Neural cell (in vitro differentiated cells): Measurements from ENCODE around the gene OR6C1. TPM values are rescaled to one million over a fixed set of nuclear protein-coding genes. Genes with fewer than 3 reads are reported as not detected.
A peak's percentile ranks its signal among the peaks of the same experiment; 100 is the strongest.
"Not testable (repeated sequence)": the region's sequence is repeated elsewhere in the genome, so short reads cannot be mapped to it uniquely, and the experiment has no call there.

ENCODE experiments used
- H2AFZ ChIP-seq: fragments of 200-600, 300-800 bp; sonication (generic), shearing (Covaris generic); 2 replicates; pipeline ENCODE4 v1.6.0; 2014; ENCODE audit warnings: low read depth, mild to moderate bottlenecking, antibody characterized with exemption, low read length, moderate library complexity
- H3F3A ChIP-seq: fragments of 200-600 bp; shearing (Covaris generic); 2 replicates; pipeline ENCODE4 v1.6.1; 2016; ENCODE audit warnings: mild to moderate bottlenecking, moderate library complexity, mixed read lengths, antibody characterized with exemption, low read length; ENCODE audit not compliant: insufficient read depth, poor library complexity, severe bottlenecking
- H3K27ac ChIP-seq: fragments of 200-600, 300-800 bp; sonication (generic), shearing (Covaris generic); 2 replicates; pipeline ENCODE4 v1.5.1; 2014; ENCODE audit warnings: mild to moderate bottlenecking, low read length, moderate library complexity
- H3K27me3 ChIP-seq: fragments of 300-800, 200-600 bp; sonication (generic), shearing (Covaris generic); 2 replicates; pipeline ENCODE4 v1.6.0; 2014; ENCODE audit warnings: mild to moderate bottlenecking, low read depth, low read length, moderate library complexity; ENCODE audit not compliant: insufficient read depth
- H3K36me3 ChIP-seq: fragments of 300-800, 200-600 bp; sonication (generic), shearing (Covaris generic); 2 replicates; pipeline ENCODE4 v1.5.1; 2014; ENCODE audit warnings: mild to moderate bottlenecking, antibody characterized with exemption, low read length, moderate library complexity; ENCODE audit not compliant: insufficient read depth
- H3K4me2 ChIP-seq: fragments of 300-800, 200-600 bp; sonication (generic), shearing (Covaris generic); 2 replicates; pipeline ENCODE4 v1.6.0; 2014; ENCODE audit warnings: mild to moderate bottlenecking, low read length
- H3K4me3 ChIP-seq: fragments of 300-800, 200-600 bp; sonication (generic), shearing (Covaris generic); 2 replicates; pipeline ENCODE4 v1.5.1; 2014; ENCODE audit warnings: mild to moderate bottlenecking, low read length, moderate library complexity
- H3K79me2 ChIP-seq: fragments of 200-600 bp; shearing (Covaris generic); replicated peaks from 2 replicates; pipeline ENCODE4 v1.6.0; 2014; ENCODE audit warnings: mild to moderate bottlenecking, low read length, moderate library complexity; ENCODE audit not compliant: insufficient read depth
- H3K9ac ChIP-seq: fragments of 300-800, 200-600 bp; sonication (generic), shearing (Covaris generic); 2 replicates; pipeline ENCODE4 v1.6.1; 2016; ENCODE audit warnings: mild to moderate bottlenecking, low read length, mixed read lengths
- H3K9me2 ChIP-seq: fragments of 200-600 bp; shearing (Covaris generic); 2 replicates; pipeline ENCODE4 v1.6.1; 2016; ENCODE audit warnings: mild to moderate bottlenecking, low read length, mixed read lengths; ENCODE audit not compliant: insufficient read depth
- H3K9me3 ChIP-seq: fragments of 200-600, 300-800 bp; sonication (generic), shearing (Covaris generic); 2 replicates; pipeline ENCODE4 v1.6.1; 2016; ENCODE audit warnings: mild to moderate bottlenecking, mixed run types, low read length, moderate library complexity, mixed read lengths
- H4K20me1 ChIP-seq: fragments of 200-600 bp; shearing (Covaris generic); 2 replicates; pipeline ENCODE4 v1.6.1; 2016; ENCODE audit warnings: mild to moderate bottlenecking, mixed run types; ENCODE audit not compliant: insufficient read depth
- CTCF ChIP-seq: fragments of 450-650 bp; IDR thresholded peaks from 2 replicates; pipeline ENCODE4 v1.5.1; 2014; ENCODE audit warnings: antibody characterized with exemption, mild to moderate bottlenecking, moderate library complexity; ENCODE audit not compliant: poor library complexity, severe bottlenecking
- EP300 ChIP-seq: fragments of 450-650 bp; conservative IDR thresholded peaks from 2 replicates; pipeline ENCODE4 v1.6.1; 2014; ENCODE audit warnings: antibody characterized with exemption, mild to moderate bottlenecking, moderate library complexity; ENCODE audit not compliant: poor library complexity, severe bottlenecking
- EZH2 ChIP-seq: fragments of 200-600, 300-800 bp; shearing (Covaris generic), sonication (generic); IDR thresholded peaks from 2 replicates; pipeline ENCODE4 v1.6.1; 2014; ENCODE audit warnings: antibody characterized with exemption, low read length, borderline replicate concordance, mild to moderate bottlenecking; ENCODE audit not compliant: insufficient read depth, poor library complexity, severe bottlenecking
- MXI1 ChIP-seq: fragments of 450-650 bp; conservative IDR thresholded peaks from 2 replicates; pipeline ENCODE4 v1.6.1; 2014; ENCODE audit warnings: antibody characterized with exemption, mild to moderate bottlenecking; ENCODE audit not compliant: poor library complexity, severe bottlenecking
- POLR2AphosphoS5 ChIP-seq: IDR thresholded peaks from 2 replicates; pipeline ENCODE4 v1.6.1; 2012
- RAD21 ChIP-seq: fragments of 450-650 bp; conservative IDR thresholded peaks from 2 replicates; pipeline ENCODE4 v1.6.1; 2014; ENCODE audit warnings: antibody characterized with exemption, mild to moderate bottlenecking, moderate library complexity
- REST ChIP-seq: IDR thresholded peaks from 2 replicates; pipeline ENCODE4 v1.6.1; 2012; ENCODE audit warnings: borderline replicate concordance
- SMC3 ChIP-seq: fragments of 450-650 bp; conservative IDR thresholded peaks from 2 replicates; pipeline ENCODE4 v1.6.1; 2014; ENCODE audit warnings: antibody characterized with exemption, mild to moderate bottlenecking, moderate library complexity; ENCODE audit not compliant: poor library complexity
- TAF1 ChIP-seq: IDR thresholded peaks from 2 replicates; pipeline ENCODE4 v1.6.1; 2012; ENCODE audit warnings: low read depth
- polyA plus RNA-seq: library from polyadenylated mRNA; depleted of rRNA; stranded (reverse); fragments of >200 nt; gene quantifications from 2 replicates; pipeline ENCODE4 v1.2.3, GENCODE V29; 2014

OR6C1 gene
- polyA plus RNA-seq, 1 donor from 2014 or later = not detected

GRCh38 chr12:55320201-55320600, 6.1 kb downstream of the OR6C1 start:
- Histone ChIP-seq H2AFZ (no peak overlapping the region), H4K20me1 (no peaks in the 10 kb centered on the region), H3K4me2 (no peak overlapping the region), H3K36me3 (no peaks in the 10 kb centered on the region), H3K79me2 (no peaks in the 10 kb centered on the region), H3K27me3 (no peaks in the 10 kb centered on the region), H3K9me2 (no peaks in the 10 kb centered on the region), H3K4me3 (no peak overlapping the region), H3K9ac (no peak overlapping the region), H3K9me3 (no peaks in the 10 kb centered on the region), H3F3A (no peaks in the 10 kb centered on the region), H3K27ac (no peak overlapping the region)
- no peak for TF ChIP-seq MXI1
- no peak for TF ChIP-seq EP300
- no peak for TF ChIP-seq POLR2AphosphoS5
- TF ChIP-seq RAD21 = no peak
- TF ChIP-seq TAF1 = no peak
- TF ChIP-seq REST = no peak
- no peak for TF ChIP-seq EZH2
- no peak for TF ChIP-seq CTCF
- no peak for TF ChIP-seq SMC3

GRCh38 chr12:55325801-55326200, 11.7 kb downstream of the OR6C1 start:
- H3K4me2 ChIP-seq, H3K9me3 ChIP-seq, H2AFZ ChIP-seq, H3K27ac ChIP-seq, H3K9me2 ChIP-seq, H3F3A ChIP-seq, H4K20me1 ChIP-seq, H3K79me2 ChIP-seq, H3K4me3 ChIP-seq, H3K9ac ChIP-seq, H3K36me3 ChIP-seq, H3K27me3 ChIP-seq: not testable (repeated sequence)

- Histone ChIP-seq H3K4me2 (no peak within 1 kb of the TSS), H3K9me3 (no peaks in the 10 kb centered on the region), H3K9me2 (no peaks in the 10 kb centered on the region), H3K9ac (no peak within 1 kb of the TSS), H3F3A (peaks cover 6% of the 10 kb centered on the region), H3K36me3 (no peaks in the 10 kb centered on the region), H3K79me2 (no peaks in the 10 kb centered on the region), H2AFZ (no peak within 1 kb of the TSS), H3K4me3 (no peak within 1 kb of the TSS), H3K27ac (peak within 1 kb of the TSS; percentile 49), H3K27me3 (no peaks in the 10 kb centered on the region), H4K20me1 (no peaks in the 10 kb centered on the region)
- no peak for TF ChIP-seq EZH2
- TF ChIP-seq RAD21 = no peak
- TF ChIP-seq EP300 = no peak
- no peak for TF ChIP-seq POLR2AphosphoS5
- TF ChIP-seq CTCF = no peak
- no peak for TF ChIP-seq TAF1
Observed at GRCh38 chr12:55330446-55330845, 16.3 kb downstream of the OR6C1 start, which contains the start of gene OR6C3. OR6C3 (plus strand) TSS chr12:55330746; CDS start chr12:55331701, 955 bp downstream.
